ENCODE results near the gene KDM2B. TPM values are rescaled to one million over a fixed set of nuclear protein-coding genes. Genes with fewer than 3 reads are reported as not detected.

Gene KDM2B
- total and polyA plus RNA-seq, 2 experiments from 2014 or later, result 30.8 to 82.1 TPM

GRCh38 chr12:121468499-121468801 is 112.4 kb downstream of the KDM2B start:
- TF ChIP-seq CTCF (IDR thresholded peaks at IDR 0.05; ENCODE audit: low read depth, low read length), result no peak
- no peak for DNase-seq (ENCODE audit: low read depth in 1 of 2, low spot score in 1 of 2)
- Histone ChIP-seq H3K4me3 (no peak overlapping the region), H3K27ac (no peak overlapping the region), H3K36me3 (no peaks in the 10 kb centered on the region), H3K27me3 (peaks cover 3% of the 10 kb centered on the region), H3K9me3 (ENCODE audit: low read depth) (no peaks in the 10 kb centered on the region), H3K4me1 (ENCODE audit: low read depth) (peaks cover 14% of the 10 kb centered on the region)

- H3K36me3 ChIP-seq, result no peaks in the 10 kb centered on the region
- H3K4me3 ChIP-seq, result peak overlapping the region; percentile 80
- no peak for TF ChIP-seq CTCF (IDR thresholded peaks at IDR 0.05; ENCODE audit: low read depth, low read length)
- peaks cover 3% of the 10 kb centered on the region for H3K27me3 ChIP-seq
- H3K27ac ChIP-seq, result no peak overlapping the region
- H3K4me1 ChIP-seq (ENCODE audit: low read depth), result peaks cover 14% of the 10 kb centered on the region
- no peaks in the 10 kb centered on the region for H3K9me3 ChIP-seq (ENCODE audit: low read depth)
- peak; percentile 40 to 67 for DNase-seq (ENCODE audit: low read depth in 1 of 2, low spot score in 1 of 2)
Observed at GRCh38 chr12:121467638-121468498, 113.0 kb downstream of the KDM2B start.

- Histone ChIP-seq H3K27me3 (peaks cover 3% of the 10 kb centered on the region), H3K4me1 (ENCODE audit: low read depth) (peaks cover 14% of the 10 kb centered on the region), H3K27ac (peak overlapping the region; percentile 83), H3K36me3 (no peaks in the 10 kb centered on the region), H3K4me3 (peak overlapping the region; percentile 80), H3K9me3 (ENCODE audit: low read depth) (no peaks in the 10 kb centered on the region)
- DNase-seq (ENCODE audit: low read depth in 1 of 2, low spot score in 1 of 2), result peak; percentile 93
- TF ChIP-seq CTCF (IDR thresholded peaks at IDR 0.05; ENCODE audit: low read depth, low read length), result no peak
Observed at GRCh38 chr12:121466794-121467637, 113.8 kb downstream of the KDM2B start.

GRCh38 chr12:121465921-121466793 is 114.7 kb downstream of the KDM2B start:
- no peaks in the 10 kb centered on the region for H3K9me3 ChIP-seq (ENCODE audit: low read depth)
- H3K36me3 ChIP-seq, result no peaks in the 10 kb centered on the region
- peak; percentile 30 to 33 for DNase-seq (ENCODE audit: low read depth in 1 of 2, low spot score in 1 of 2)
- peaks cover 3% of the 10 kb centered on the region for H3K27me3 ChIP-seq
- peak overlapping the region; percentile 48 for H3K4me3 ChIP-seq
- H3K27ac ChIP-seq, result no peak overlapping the region
- TF ChIP-seq CTCF (IDR thresholded peaks at IDR 0.05; ENCODE audit: low read depth, low read length), result no peak
- H3K4me1 ChIP-seq (ENCODE audit: low read depth), result peaks cover 7% of the 10 kb centered on the region

- no peak overlapping the region for H3K27ac ChIP-seq
- H3K4me3 ChIP-seq, result no peak overlapping the region
- DNase-seq (ENCODE audit: low read depth in 1 of 2, low spot score in 1 of 2), result no peak
- H3K36me3 ChIP-seq, result no peaks in the 10 kb centered on the region
- H3K9me3 ChIP-seq (ENCODE audit: low read depth), result no peaks in the 10 kb centered on the region
- no peak for TF ChIP-seq CTCF (IDR thresholded peaks at IDR 0.05; ENCODE audit: low read depth, low read length)
- peaks cover 6% of the 10 kb centered on the region for H3K4me1 ChIP-seq (ENCODE audit: low read depth)
- peaks cover 3% of the 10 kb centered on the region for H3K27me3 ChIP-seq
Observed at GRCh38 chr12:121464331-121464730, 116.5 kb downstream of the KDM2B start.

Measured in cardiac muscle cell (in vitro differentiated cells and primary cell).